ENCODE data around the gene LRP1-AS.

The LRP1-AS gene

DNA sequence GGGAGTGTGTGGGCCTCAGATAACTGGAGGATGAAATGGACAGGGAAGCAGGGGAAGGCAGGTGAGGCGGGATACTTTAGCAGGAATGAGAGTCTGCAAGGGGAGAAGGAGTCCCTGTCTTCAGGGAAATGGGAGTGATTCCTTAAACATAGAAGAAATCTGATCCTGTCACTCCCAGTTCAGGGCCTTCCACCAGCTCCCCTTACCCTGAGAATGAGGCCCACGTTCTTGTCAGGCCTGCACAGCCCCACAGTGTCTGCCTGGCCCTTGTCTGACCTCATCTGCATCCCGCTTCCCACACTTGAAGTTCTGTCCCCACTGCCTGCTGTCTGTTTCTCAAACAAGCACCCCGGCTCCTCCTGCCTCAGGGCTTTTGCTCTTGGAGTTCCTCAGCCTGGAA lies 12.6 kb upstream of the LRP1-AS start:
- no peak for DNase-seq (ENCODE audit: low read depth)

- no peak for DNase-seq (ENCODE audit: low read depth)
Observed at GRCh38 chr12:57159311-57159710, 11.9 kb upstream of the LRP1-AS start.

- DNase-seq (ENCODE audit: low read depth), result no peak
Observed at GRCh38 chr12:57158665-57159064, 11.2 kb upstream of the LRP1-AS start.

DNA sequence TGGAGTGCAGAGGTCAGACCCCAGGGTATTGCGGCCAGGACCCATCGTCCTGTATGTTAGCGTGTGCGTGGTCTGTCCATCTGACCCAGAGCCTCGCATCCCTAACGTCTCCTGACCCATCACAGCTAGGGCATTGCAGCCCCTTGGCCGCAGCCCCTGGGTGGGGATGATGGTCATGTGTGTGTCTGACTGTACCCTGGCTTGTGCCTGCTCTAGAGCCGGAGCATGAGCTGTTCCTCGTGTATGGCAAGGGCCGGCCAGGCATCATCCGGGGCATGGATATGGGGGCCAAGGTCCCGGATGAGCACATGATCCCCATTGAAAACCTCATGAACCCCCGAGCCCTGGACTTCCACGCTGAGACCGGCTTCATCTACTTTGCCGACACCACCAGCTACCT lies 10.8 kb upstream of the LRP1-AS start:
- DNase-seq (ENCODE audit: low read depth), result no peak

- no peak for DNase-seq (ENCODE audit: low read depth)
Observed at GRCh38 chr12:57157588-57158173, 10.3 kb upstream of the LRP1-AS start.

GRCh38 chr12:57156701-57157403 lies 9.4 kb upstream of the LRP1-AS start:
- no peak for DNase-seq (ENCODE audit: low read depth)

GRCh38 chr12:57154804-57155434 lies 7.5 kb upstream of the LRP1-AS start:
- DNase-seq (ENCODE audit: low read depth), result no peak

- no peak for DNase-seq (ENCODE audit: low read depth)
Observed at GRCh38 chr12:57154076-57154475, 6.7 kb upstream of the LRP1-AS start.

GRCh38 chr12:57153415-57153997 lies 6.1 kb upstream of the LRP1-AS start:
- no peak for DNase-seq (ENCODE audit: low read depth)

GRCh38 chr12:57152639-57153038 lies 5.2 kb upstream of the LRP1-AS start:
- no peak for DNase-seq (ENCODE audit: low read depth)

DNA sequence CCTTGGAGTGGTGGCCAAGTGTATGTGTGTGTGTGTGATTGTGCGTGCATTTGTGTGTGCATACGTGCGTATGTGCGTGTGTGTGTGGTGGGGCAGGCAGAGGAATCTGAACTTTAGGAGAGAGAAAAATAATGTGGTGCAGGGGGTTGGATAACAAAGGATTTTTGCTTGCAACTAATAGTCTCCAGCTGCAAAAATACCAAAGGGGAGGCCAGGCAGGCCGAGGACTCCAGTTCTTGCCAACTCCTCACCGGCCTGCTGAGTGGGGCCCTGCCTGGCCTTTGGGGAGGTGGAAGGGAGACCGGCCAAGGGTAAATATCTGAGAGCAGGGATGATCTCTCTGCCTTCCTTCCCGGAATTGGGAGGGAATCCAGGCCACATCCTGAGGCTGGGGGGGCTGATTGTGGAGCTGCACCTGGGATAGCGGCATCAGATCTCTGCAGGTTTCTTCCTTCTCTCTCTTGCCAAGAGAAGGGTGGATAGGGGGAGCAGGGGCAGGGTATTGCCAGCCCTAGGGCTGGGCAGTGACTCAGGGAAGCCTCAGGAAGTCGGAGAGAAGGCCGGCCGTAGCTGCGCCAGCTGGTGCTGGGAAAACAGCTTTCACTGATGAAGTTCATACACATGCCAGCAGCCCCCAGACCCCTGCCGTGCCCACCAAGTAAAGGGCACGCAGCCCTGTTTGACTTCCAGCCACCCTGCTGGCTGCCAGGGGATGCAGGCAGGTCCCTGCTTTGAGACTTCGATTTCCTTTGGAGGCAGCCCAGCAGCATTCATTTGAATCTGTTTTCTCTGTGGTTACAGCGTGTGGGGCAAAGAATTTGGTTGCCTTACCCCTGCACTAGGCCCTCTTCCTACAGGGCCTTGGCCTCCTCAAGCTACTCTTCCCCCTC lies 4.6 kb upstream of the LRP1-AS start:
- DNase-seq (ENCODE audit: low read depth), result no peak

GRCh38 chr12:57150400-57151000 lies 3.1 kb upstream of the LRP1-AS start:
- no peak for DNase-seq (ENCODE audit: low read depth)

DNA sequence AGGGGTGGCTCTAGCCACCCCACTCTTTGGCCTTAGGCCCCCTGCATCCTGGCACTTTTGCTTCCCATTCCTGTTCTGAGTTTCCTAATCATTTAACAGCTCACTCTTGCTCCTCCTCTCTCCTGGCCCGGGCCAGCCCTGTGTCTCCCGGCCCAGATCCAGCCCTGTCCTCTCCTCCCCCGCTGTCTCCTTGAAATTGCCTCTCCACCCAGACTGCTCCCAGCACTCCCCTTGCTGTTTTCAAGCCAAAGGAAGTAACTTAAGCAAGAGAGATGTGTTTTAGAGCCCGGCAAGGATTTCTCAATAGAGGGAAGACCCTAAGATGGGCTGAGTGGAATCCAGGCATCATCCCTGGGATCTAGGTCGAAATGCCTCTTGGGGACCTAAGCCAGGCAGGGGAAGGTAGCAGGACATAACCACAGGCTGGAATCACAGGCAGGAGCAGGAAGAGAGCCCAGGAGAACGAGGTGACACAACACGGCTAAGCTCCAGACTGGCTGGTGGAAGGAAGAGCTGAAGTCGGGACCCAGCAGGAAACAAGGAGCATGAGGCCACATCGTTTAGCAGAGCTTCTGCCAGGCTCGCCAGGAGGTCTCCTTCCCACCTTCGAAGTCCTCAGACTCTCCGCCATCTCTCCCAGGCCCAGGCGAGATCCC lies 2.0 kb upstream of the LRP1-AS start:
- DNase-seq (ENCODE audit: low read depth), result no peak

DNA sequence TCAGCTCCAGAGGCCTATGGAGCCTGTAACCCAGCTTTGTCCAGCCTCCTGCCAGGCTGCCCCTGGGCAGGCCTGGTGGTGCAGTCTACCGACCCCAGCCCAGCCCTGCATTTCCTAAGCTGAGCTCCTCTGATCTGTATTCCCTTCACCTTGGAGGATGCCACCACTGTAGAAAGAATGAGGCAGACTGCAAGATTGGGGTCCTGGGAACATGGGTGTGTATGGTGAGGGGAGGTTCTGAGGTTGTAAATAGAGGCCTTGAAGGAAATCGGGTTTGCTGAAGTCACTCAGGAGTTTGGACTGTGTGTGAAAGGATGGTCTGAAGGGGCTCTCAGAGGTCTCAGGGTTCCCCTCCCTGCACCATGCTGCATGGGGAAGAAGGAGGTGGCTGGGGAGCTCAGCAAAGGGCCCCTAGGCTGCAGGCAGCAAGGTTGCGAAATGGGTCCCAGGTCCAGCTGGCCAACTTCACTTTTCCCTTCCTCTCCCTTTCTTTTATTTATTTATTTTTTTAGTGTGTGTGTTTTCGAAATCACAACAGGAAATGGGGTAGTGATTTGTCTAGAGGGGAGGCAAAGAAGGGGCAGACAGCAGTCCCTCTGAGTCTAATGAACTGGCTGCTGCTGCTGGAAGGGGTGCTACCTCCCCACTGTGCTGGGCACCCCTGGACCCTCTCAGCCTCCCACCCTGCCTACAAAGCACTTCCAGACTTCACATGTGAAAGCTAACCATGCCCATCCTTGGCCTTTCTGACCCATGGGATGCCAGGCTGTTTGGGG lies 1.2 kb upstream of the LRP1-AS start:
- DNase-seq (ENCODE audit: low read depth), result no peak

- no peak for DNase-seq (ENCODE audit: low read depth)
Observed at GRCh38 chr12:57146092-57146491, 1.3 kb downstream of the LRP1-AS start.

- no peak for DNase-seq (ENCODE audit: low read depth)
Observed at GRCh38 chr12:57145460-57146059, 1.9 kb downstream of the LRP1-AS start.

GRCh38 chr12:57143454-57143853 lies 4.0 kb downstream of the LRP1-AS start:
- no peak for DNase-seq (ENCODE audit: low read depth)

DNA sequence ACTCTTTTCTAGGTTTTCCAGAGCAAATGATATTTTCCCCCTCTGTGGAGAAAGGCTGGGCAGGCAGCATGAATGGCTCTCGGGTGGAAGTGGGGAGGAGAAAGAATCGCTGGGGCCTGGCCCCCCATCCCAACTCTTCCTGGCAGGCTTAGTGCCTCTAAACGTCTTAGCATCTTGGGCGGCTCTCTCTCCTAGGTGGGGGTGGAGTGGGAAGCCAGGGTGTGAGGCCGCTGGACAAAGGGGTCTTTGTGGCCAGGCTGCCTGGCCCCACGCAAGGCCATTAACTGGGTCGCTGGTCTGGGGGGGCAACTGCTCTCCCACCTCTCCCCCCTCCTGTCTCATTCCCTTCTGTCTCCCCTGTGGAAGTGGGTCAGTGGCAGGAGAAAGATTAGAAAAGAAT lies 4.7 kb downstream of the LRP1-AS start:
- DNase-seq (ENCODE audit: low read depth), result no peak

DNA sequence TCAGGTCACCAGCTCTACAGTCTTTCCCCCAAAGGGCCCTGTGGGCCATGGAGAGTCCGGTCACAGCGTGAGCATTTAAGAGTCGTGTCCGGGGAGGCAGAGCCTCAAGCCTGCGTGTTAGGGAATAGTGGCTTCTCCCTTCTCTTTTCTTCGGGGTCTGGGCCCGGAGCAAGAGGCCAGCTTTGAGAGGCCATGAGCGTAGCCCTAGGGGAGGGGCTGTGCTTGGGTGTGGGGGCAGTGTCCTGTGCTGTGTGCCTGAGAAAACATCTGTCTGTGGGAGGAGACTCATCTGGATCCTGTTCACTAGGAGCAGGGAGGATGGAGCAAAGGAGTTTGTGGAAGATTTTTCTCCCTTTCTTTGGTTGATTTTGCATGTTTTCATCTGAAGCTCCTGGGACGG lies 5.3 kb downstream of the LRP1-AS start:
- DNase-seq (ENCODE audit: low read depth), result no peak

DNA sequence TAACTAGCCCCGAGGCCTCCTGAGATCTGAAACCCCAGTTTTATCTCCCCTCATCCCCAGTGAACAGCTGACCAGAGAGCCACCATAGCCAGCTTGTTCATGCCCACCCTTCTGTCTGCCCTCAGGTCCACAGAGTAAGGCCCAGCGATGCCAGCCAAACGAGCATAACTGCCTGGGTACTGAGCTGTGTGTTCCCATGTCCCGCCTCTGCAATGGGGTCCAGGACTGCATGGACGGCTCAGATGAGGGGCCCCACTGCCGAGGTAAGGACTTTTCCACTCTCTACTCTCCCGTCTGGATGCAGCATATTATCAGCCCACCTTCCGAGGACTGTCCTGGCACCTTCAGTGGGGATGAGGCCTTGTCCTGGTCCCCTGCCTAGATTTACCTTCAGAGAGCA lies 6.2 kb downstream of the LRP1-AS start:
- no peak for DNase-seq (ENCODE audit: low read depth)

All from stimulated activated CD8-positive, alpha-beta memory T cell treated with anti-CD3 and anti-CD28 coated beads, Interleukin-12 subunit alpha, Interleukin-12 subunit beta, amount 100 ng/mL, for 4 hours (primary cell).